GM12878 (cell line): Measurements from ENCODE around the gene STX16. TPM values are rescaled to one million over a fixed set of nuclear protein-coding genes. Genes with fewer than 3 reads are reported as not detected.

ENCODE experiments used
- ATAC-seq: fragments of 200-7000 bp; cut with Tn5 transposase; 3 replicates; pipeline ENCODE4 v1.9.1; 2020; ENCODE audit warnings: mild to moderate bottlenecking, moderate library complexity
- BruUV-seq: library from RNA; stranded (reverse); fragments of 400-500 nt; replicated peaks from 2 replicates; lab custom pipeline; 2021; lab: Mats Ljungman, UMichigan
- CTCF ChIA-PET: fragments of 300-600 bp; sonication (Branson Sonifier 250); formaldehyde crosslinking; extraction: SDS; loops from one replicate; lab custom pipeline; 2021; ENCODE audit warnings: inconsistent platforms; lab: Yijun Ruan, JAX
- POLR2A ChIA-PET: fragments of 350-600 bp; formaldehyde crosslinking; extraction: SDS; loops from one replicate; lab custom pipeline; 2021; ENCODE audit warnings: inconsistent platforms; lab: Charles Lee
- RAD21 ChIA-PET: fragments of 300-600 bp; sonication (Branson Sonifier 250); formaldehyde crosslinking; loops from one replicate; lab custom pipeline; 2023; ENCODE audit warnings: antibody characterized with exemption; ENCODE audit not compliant: unreplicated experiment; lab: Charles Lee
- SMC1A ChIA-PET: fragments of 300-600 bp; sonication (Branson Sonifier 250); formaldehyde crosslinking; loops from one replicate; lab custom pipeline; 2023; ENCODE audit not compliant: unreplicated experiment, uncharacterized antibody; lab: Charles Lee
- DNase-seq: peaks from one replicate; pipeline ENCODE4 v3.0.0-alpha.2; 2011; ENCODE audit warnings: low read depth, low spot score
- FAIRE-seq: peaks from 3 replicates; lab custom pipeline; 2011; peaks lifted over from hg19 to GRCh38; lab: Jason Lieb, UNC
- H2AFZ ChIP-seq: 2 replicates; pipeline ENCODE4 v1.6.0; 2011; ENCODE audit warnings: low read depth, low read length, control low read depth; ENCODE audit not compliant: control insufficient read depth
- H3K27ac ChIP-seq: 2 replicates; pipeline ENCODE4 v1.5.1; 2011; ENCODE audit warnings: control low read depth; ENCODE audit not compliant: control insufficient read depth, insufficient read depth
- H3K27me3 ChIP-seq, 2 experiments: replicated peaks in 1 of 2; 2 replicates each; pipeline versions ENCODE4 v1.6.0 to v1.6.1; 2011; ENCODE audit warnings: low read length in 1 of 2; ENCODE audit not compliant: control insufficient read depth in 2 of 2, insufficient read depth in 2 of 2
- H3K36me3 ChIP-seq, 2 experiments: 2 replicates each; pipeline ENCODE4 v1.5.1; 2011; ENCODE audit warnings: low read length in 1 of 2; ENCODE audit not compliant: control insufficient read depth in 2 of 2, insufficient read depth in 2 of 2
- H3K4me1 ChIP-seq: 2 replicates; pipeline ENCODE4 v1.6.1; 2011; ENCODE audit warnings: mild to moderate bottlenecking, low read length, moderate library complexity, mixed read lengths; ENCODE audit not compliant: control insufficient read depth, insufficient read depth
- H3K4me2 ChIP-seq: 2 replicates; pipeline ENCODE4 v1.6.0; 2011; ENCODE audit warnings: control low read depth; ENCODE audit not compliant: control insufficient read depth, insufficient read depth
- H3K4me3 ChIP-seq: fragments of 200-600 bp; sonication (generic); 2 replicates; pipeline ENCODE4 v1.5.1; 2016
- H3K79me2 ChIP-seq: 2 replicates; pipeline ENCODE4 v1.6.0; 2011; ENCODE audit warnings: low read length; ENCODE audit not compliant: control insufficient read depth, insufficient read depth
- H3K9ac ChIP-seq: 2 replicates; pipeline ENCODE4 v1.8.0; 2011; ENCODE audit warnings: low read length, control low read depth, mixed read lengths; ENCODE audit not compliant: control insufficient read depth, insufficient read depth
- H3K9me3 ChIP-seq: replicated peaks from 3 replicates; pipeline ENCODE4 v1.5.1; 2011; ENCODE audit warnings: mild to moderate bottlenecking, low read length; ENCODE audit not compliant: control insufficient read depth, insufficient read depth
- H4K20me1 ChIP-seq: 2 replicates; pipeline ENCODE4 v1.6.0; 2011; ENCODE audit not compliant: control insufficient read depth, insufficient read depth
- ASH2L ChIP-seq: fragments of 300-600, 200-600 bp; sonication (generic); IDR thresholded peaks from 2 replicates; pipeline ENCODE4 v1.6.1; 2017; ENCODE audit warnings: low read depth, mild to moderate bottlenecking, borderline replicate concordance
- CHD1 ChIP-seq: IDR thresholded peaks from 2 replicates; pipeline ENCODE4 v1.6.1; 2012; ENCODE audit warnings: low read depth, low read length, improper control_type of control experiment
- CREM ChIP-seq: IDR thresholded peaks from 2 replicates; pipeline ENCODE4 v1.6.1; 2014; ENCODE audit warnings: antibody characterized with exemption, low read depth
- FOS ChIP-seq: IDR thresholded peaks from 3 replicates; pipeline ENCODE4 v1.6.1; 2011; ENCODE audit warnings: borderline replicate concordance; ENCODE audit not compliant: insufficient read length; ENCODE audit errors: extremely low read depth
- KAT2A ChIP-seq: conservative IDR thresholded peaks from 2 replicates; pipeline ENCODE4 v1.6.1; 2011; ENCODE audit warnings: low read depth, low read length; ENCODE audit not compliant: control insufficient read depth
- KLF5 ChIP-seq: fragments of 450-650 bp; IDR thresholded peaks from 2 replicates; pipeline ENCODE4 v1.6.1; 2014; ENCODE audit warnings: mild to moderate bottlenecking; ENCODE audit not compliant: partially characterized antibody
- RBBP5 ChIP-seq: fragments of 200-600 bp; sonication (generic); conservative IDR thresholded peaks from 2 replicates; pipeline ENCODE4 v1.6.1; 2016
- RELA ChIP-seq: fragments of 450-650 bp; IDR thresholded peaks from 2 replicates; pipeline ENCODE4 v1.8.0; 2014; ENCODE audit warnings: borderline replicate concordance; ENCODE audit not compliant: partially characterized antibody
- STAT3 ChIP-seq: IDR thresholded peaks from 2 replicates; pipeline ENCODE4 v1.6.1; 2011; ENCODE audit warnings: low read depth, low read length, improper control_type of control experiment
- ZNF217 ChIP-seq: fragments of 450-650 bp; IDR thresholded peaks from 2 replicates; pipeline ENCODE4 v1.6.1; 2017; ENCODE audit warnings: antibody characterized with exemption, mild to moderate bottlenecking
- ZSCAN29 ChIP-seq: fragments of 450-650 bp; IDR thresholded peaks from 2 replicates; pipeline ENCODE4 v1.6.1; 2017; ENCODE audit warnings: mild to moderate bottlenecking, moderate library complexity
- ZZZ3 ChIP-seq: IDR thresholded peaks from 2 replicates; pipeline ENCODE4 v1.6.1; 2011; ENCODE audit warnings: low read depth; ENCODE audit not compliant: control insufficient read depth, insufficient read length
- WGBS: methylation state at CpG from one replicate; pipeline ENCODE4 v1.1.6; 2016; ENCODE audit warnings: low lambda C conversion rate; ENCODE audit not compliant: insufficient replicate concordance, insufficient coverage; ENCODE audit errors: missing lambda C conversion rate; 5-methylcytosine and 5-hydroxymethylcytosine counted together
- in situ Hi-C: fragments of 300-500 bp; cut with MboI; formaldehyde crosslinking; loops from 9 replicates; pipeline ENCODE4 v1.14.3; 2018; ENCODE audit warnings: mixed read lengths
- intact Hi-C: fragments of 100-400 bp; cut with micrococcal nuclease; formaldehyde crosslinking; loops from one replicate; pipeline ENCODE4 v1.14.2; 2022; ENCODE audit not compliant: unreplicated experiment
- polyA plus RNA-seq, 11 experiments: library from polyadenylated mRNA; depleted of rRNA in 4 of 11; unstranded in 6 of 11; stranded (reverse) in 5 of 11; fragments of >200 nt; fragmentation: Nextera tagmentation in 4 of 11; fragmentation: Illumina TruSeq in 1 of 11; extraction: Ambion mirVana in 4 of 11; extraction: Trizol in 1 of 11; gene quantifications; 1 replicate in 1 of 11; 2 replicates in 10 of 11; pipeline versions ENCODE4 v1.2.1 to v1.2.3, GENCODE V29; 2011 to 2016; ENCODE audit warnings: inconsistent platforms in 2 of 11, missing spikeins in 2 of 11, low read depth in 1 of 11
- total RNA-seq, 4 experiments: library from RNA; depleted of rRNA in 3 of 4; stranded (reverse); fragments of >200 nt in 3 of 4; fragmentation: Illumina TruSeq in 1 of 4; extraction: Trizol in 1 of 4; gene quantifications; 2 replicates each; pipeline versions ENCODE4 v1.2.1 to v1.2.3, GENCODE V29; 2013 to 2021
- TF ChIP-seq, protein P1 (sequence below): fragments of 450-650 bp; formaldehyde crosslinking; IDR thresholded peaks from 2 replicates; pipeline ENCODE4 v1.4.0; 2022; ENCODE audit warnings: mild to moderate bottlenecking, moderate library complexity

STX16 gene
- total and polyA plus RNA-seq, 10 of the 15 experiments (the other 5 are each of a cell fraction or from before 2014, with no cell fraction given), result 6.3 to 68.4 (median 35.8) TPM

DNA sequence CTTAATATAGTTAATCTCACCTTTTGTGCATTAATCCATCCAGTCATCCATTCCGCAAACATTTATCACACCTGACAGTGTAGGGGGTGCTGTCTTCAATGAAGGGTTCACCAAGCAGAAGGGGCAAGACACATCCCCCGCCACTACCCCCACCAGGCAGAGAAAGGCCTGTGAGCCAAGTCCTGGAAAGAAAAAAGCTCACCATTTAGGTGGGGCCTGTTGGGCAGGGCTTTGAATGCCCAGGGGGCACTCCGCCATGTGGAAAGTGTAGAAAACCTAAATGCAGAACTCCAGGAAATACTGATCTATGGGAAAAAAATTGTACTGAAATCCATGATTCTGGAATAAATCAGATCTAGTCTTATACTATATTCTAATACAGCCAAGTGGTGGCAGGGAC, 4.8 kb upstream of the STX16 start:
- intact Hi-C loops, result no loop called here

More for the DNA sequence above, 4.8 kb upstream of the STX16 start:
- DNase-seq (no peak), FAIRE-seq (no peak), ATAC-seq (no peak)
- 66% methylated on average over 3 of the region's 3 CpGs for WGBS
- RAD21 ChIA-PET, result no interaction called here
- H3K27ac ChIP-seq, result no peak overlapping the region
- H4K20me1 ChIP-seq, result no peaks in the 10 kb centered on the region
- SMC1A ChIA-PET, result interaction anchor here (0.6 to 1.6 kb wide), 2 partner anchors 214 to 409 kb away, joined by 3 to 5 read pairs; no protein-coding TSS in a partner anchor
- no peaks in the 10 kb centered on the region for H3K9me3 ChIP-seq
- H3K4me2 ChIP-seq, result no peak overlapping the region
- no peak overlapping the region for H3K9ac ChIP-seq
- in situ Hi-C loops, result loop anchor here (25.0 kb wide), 1 partner anchor 184 kb away; no protein-coding TSS in a partner anchor
- H3K4me1 ChIP-seq, result no peaks in the 10 kb centered on the region; the same call in 1 of the 2 replicates
- H2AFZ ChIP-seq, result no peak overlapping the region
- POLR2A ChIA-PET, result no interaction called here
- H3K79me2 ChIP-seq, result peaks cover 5% of the 10 kb centered on the region
- H3K4me3 ChIP-seq, result no peak overlapping the region
- no peaks in the 10 kb centered on the region for H3K27me3 ChIP-seq
- BruUV-seq, result no TSS peak
- CTCF ChIA-PET, result interaction anchor here (1.3 to 1.5 kb wide), 2 partner anchors 198 to 219 kb away, joined by 3 to 4 read pairs; no protein-coding TSS in a partner anchor
- no peaks in the 10 kb centered on the region for H3K36me3 ChIP-seq
- no peak for TF ChIP-seq ASH2L
- TF ChIP-seq KLF5, result no peak
- TF ChIP-seq ZSCAN29, result no peak
- no peak for TF ChIP-seq ZZZ3
- TF ChIP-seq ZNF217, result no peak
- TF ChIP-seq FOS, result no peak
- TF ChIP-seq CHD1, result no peak
- TF ChIP-seq KAT2A, result no peak
- no peak for TF ChIP-seq CREM
- no peak for TF ChIP-seq STAT3
- TF ChIP-seq RELA, result no peak
- TF ChIP-seq, protein P1, sequence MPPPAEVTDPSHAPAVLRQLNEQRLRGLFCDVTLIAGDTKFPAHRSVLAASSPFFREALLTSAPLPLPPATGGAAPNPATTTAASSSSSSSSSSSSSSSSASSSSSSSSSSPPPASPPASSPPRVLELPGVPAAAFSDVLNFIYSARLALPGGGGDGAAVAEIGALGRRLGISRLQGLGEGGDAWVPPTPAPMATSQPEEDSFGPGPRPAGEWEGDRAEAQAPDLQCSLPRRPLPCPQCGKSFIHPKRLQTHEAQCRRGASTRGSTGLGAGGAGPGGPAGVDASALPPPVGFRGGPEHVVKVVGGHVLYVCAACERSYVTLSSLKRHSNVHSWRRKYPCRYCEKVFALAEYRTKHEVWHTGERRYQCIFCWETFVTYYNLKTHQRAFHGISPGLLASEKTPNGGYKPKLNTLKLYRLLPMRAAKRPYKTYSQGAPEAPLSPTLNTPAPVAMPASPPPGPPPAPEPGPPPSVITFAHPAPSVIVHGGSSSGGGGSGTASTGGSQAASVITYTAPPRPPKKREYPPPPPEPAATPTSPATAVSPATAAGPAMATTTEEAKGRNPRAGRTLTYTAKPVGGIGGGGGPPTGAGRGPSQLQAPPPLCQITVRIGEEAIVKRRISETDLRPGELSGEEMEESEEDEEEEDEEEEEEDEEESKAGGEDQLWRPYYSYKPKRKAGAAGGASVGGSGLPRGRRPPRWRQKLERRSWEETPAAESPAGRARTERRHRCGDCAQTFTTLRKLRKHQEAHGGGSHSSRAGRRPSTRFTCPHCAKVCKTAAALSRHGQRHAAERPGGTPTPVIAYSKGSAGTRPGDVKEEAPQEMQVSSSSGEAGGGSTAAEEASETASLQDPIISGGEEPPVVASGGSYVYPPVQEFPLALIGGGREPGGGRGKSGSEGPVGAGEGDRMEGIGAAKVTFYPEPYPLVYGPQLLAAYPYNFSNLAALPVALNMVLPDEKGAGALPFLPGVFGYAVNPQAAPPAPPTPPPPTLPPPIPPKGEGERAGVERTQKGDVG (CRISPR knock-in tag), result no peak
- TF ChIP-seq RBBP5, result no peak
